NCI-H510A treated with DMSO at 0.1 percent for 48 hours (cell line): ENCODE data around the gene NPHP4.
"Not testable (repeated sequence)": the region's sequence is repeated elsewhere in the genome, so short reads cannot be mapped to it uniquely, and the experiment has no call there.

Experiments used
- DNase-seq: peaks from one replicate; lab custom pipeline; 2025; lab: John Stamatoyannopoulos, UW

NPHP4 gene

DNA sequence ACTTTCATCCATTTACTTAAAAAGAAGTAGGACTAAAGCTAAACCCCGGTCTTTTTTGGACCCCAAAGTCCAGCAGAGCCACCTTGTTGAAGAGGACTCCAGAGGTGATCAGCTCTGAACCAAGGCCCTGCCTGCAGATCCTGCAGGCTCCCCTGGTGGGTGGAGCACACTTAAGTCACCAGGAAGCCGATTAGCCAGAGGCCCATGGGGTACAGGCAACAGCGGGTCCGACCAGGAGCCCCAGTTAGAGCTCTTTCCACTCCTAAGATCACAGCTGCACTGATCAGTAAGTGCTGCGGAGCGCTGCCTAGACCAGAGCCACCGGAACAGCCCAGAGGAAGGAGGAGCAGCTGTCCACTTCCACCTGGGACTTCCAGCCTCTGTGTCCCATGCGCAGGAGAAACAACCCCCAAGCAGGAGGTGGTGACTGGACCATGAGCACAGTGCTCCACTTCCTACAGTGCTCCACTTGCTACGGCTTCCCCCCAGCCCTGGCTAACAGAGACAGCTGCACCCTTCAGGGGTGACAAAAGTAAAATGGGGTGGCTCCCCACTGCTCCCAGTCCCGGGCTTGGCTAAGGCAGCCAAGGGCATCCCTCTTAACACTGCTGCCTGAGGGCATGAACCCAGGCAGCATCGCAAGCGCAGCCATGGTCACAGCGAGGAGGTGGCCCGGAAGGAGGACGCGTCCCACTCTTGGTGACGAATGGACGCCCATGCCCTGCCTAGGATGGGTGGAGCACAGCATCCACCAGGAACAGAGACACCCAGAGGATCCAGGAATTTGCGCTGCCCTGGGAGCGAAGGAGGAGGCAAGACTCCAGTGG, 58.0 kb downstream of the NPHP4 start:
- DNase-seq: no peak

DNA sequence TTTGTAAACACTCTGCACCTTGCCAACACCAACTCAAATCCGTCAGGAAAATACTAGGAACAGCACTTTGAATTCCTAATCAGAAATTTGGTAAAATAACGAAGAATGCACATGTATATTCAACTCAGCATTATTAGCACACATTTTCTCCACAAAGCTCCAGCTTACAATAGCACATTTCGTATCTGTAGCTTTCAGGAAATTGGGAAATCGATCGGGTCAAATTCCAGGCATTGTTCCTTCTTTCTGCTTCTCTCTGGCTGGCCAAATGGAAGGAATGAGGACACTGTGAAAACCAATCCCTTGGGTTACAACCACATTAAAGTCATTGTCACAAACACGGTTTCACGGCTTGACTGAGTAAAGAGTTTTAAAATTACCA, 58.6 kb downstream of the NPHP4 start:
- no peak for DNase-seq

DNA sequence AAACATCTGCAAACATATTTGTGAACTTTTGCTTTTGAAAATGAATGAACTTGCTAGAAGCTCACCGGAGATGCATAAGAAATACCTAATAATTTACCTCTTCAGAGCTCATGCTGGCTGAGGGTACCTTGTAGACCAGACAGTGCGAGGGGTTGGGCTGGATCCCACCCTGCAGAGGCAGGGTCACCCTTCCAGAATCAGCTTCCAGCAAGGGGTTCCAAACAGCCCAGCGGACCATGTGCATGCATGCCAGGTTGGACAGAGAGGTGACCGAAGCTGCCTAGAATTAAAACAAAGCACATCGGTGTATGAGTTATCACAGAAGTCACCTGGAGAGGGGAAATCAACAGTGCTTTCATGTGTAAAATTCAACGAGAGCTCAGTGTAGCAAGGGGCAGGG, 59.2 kb downstream of the NPHP4 start:
- DNase-seq: no peak

DNA sequence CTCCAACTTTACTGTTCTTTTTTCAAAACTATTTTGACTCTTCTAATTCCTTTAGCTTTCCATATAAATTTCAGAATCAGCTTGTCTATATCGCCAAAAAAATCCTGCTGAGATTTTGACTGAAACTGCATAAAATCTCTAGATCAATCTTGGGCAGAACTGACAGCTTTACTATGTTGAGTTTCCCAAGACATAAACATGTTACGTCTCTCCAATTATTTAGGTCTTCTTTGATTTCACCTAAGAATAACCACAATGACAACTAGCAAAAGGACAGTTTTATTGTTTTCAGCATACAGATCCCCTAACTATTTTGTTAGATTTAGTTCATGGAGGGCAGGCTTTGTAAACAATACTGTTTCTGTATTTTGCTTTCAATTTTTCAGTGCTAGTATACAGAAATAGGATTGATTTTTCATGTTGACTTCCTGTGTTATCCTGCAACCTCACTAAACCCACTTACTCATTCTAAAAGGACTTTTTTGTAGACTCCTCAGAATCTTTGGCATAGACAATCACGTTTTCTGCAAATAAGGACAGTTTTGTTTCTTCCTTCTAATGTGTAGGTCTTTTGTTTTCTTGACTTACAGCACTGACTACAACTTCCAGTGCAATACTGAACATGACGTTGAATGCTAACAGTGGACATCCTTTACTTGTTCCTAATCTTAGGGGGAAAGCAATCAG, 63.4 kb downstream of the NPHP4 start:
- no peak for DNase-seq

DNA sequence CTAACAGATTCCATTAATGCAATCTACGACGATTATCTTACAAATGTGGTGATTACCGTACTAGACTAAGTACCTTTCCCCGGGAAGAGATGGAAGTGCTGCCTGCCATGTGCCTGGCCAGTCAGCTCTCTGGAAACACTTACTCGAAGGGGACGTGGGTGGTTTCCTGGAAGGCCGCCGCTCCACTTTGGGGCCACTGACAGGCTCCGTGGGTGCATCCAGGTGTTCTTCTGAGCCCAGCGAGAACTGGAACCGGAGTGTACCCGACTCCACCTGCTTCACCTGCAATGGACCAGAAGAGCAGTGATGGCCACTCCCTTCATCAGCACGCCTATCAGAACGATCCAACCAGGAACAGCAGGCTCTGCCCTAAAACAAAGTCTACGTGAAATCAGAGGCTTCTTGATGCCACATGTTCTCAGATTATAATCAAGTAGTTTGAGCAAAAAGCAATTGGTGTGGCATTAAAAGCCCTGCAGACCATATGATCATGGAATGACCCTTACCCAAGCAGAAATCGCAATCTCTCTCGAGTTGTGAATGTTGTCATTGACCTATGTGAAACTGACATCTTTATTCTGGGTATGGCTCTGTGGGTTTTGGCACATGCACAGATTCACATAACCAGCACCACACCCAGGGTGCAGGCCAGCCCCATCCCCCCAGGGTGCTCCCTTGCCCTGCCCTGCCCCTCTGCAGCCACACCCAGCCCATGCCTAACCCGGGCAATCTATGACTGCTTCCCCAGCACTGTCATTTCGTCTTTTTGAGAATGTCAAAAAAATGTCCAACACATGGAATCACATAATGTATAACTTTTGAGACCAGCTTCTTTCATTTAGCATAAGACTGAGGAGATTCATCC, 64.5 kb downstream of the NPHP4 start:
- DNase-seq: no peak

DNA sequence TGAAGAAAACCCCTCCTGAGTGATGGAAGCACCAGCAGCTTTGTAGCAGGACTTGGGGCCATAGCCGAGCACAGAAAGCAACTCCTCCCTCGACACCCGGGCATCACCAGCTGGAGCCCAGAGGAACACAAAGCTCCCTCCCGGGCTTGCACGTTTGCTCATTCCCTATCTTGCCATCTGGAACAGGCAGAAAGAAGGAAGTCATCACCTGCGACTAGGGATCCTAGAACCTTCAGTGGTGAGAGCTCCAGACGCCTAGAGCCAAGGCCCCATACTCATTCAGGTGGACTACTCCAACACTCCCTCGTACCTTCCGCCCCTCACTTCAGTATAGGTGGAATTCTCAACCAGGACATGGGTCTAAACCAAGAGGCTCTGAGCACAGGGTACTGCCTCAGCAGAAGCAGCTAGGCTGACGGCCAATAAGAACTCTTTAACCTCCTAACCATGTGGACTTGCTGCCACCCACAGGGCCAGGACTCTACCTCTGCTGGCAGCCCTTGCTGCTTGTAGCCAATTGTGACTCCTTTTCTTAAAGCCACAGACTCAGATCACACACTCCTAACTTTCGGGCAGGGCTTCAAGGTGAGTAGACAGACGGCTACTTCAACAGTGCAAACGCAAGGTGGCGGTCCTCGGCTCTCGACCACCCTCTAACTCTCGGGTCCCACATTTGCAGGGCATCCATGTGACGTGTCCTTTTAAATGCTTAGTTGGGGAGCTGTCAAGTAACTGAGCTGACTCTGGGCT, 65.4 kb downstream of the NPHP4 start:
- DNase-seq: no peak

DNA sequence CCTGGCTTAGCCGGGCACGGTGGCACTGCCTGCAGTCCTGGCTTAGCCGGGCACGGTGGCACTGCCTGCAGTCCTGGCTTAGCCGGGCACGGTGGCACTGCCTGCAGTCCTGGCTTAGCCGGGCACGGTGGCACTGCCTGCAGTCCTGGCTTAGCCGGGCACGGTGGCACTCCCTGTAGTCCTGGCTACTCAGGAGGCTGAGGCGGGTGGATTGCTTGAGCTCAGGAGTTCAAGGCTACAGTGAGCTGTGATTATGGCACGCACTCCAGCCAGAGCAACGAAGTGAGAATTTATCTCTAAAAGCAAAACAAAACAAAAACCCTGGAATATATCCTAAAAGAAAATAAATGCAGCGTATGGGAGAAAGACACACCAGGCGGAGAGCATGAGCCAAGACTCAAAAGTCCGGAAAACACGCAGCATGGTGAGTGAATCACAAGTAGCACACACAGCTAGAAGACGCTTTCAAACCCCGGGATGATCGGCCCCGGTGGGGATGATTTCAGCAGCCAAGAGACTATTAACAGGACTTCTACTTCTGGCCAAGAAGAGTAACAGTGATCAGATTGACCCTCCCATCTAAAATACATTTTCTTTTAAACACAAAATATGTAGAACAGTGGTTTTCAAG, 69.4 kb downstream of the NPHP4 start:
- not testable (repeated sequence) for DNase-seq

DNA sequence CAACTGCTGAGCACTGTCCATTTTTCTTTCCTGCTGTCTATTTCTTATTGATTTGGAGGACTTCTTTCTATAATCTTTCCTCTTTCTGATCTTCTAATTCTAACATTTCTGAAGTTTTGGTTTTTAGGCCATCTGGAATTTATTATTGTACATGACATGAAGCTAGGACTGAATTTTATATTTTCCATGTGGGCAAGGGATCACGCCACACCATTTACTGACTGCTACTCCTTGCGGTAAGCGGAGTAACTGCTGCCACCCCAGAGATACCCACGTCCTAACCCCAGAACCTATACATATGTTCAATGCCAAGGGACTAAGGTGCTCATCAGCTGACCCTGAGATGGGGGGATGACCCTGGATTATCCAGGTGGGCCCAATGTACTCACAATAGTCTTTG, 70.6 kb downstream of the NPHP4 start:
- no peak for DNase-seq

DNA sequence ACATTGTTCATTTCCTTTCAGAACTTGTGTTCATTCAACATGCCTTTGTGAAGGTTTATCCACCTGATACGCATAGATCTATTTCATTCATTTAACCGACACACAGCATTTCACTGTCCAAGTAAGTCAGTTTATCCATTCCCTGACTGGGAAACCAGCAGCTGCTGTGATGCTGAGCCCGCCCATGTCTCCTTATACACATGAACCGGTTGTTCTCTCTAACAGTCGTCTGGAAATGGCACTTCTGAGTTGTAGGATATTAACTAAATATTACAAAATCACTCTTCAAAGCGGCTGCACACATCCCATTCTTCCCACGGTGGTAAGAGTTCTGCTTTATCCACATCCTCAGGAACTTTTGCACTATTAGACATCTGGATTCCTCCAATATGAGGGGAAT, 71.1 kb downstream of the NPHP4 start:
- DNase-seq: no peak

DNA sequence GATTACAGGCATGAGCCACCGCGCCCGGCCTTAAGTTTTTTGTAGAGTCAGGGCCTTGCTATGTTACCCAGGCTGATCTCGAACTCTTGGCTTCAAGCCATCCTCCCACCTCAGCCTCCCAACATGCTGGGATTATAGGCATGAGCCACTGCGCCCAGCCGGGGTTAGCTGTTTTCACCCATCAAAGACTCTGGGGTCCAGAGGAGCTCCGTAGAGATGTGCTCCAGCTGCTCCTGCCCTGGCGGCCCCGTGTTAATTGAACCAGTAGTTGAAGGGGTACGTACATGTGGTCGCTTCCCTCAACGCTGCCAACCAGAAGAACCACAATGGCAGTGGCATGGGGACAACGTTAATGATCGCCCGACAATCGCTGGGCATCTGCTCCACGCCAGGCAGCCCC, 72.0 kb downstream of the NPHP4 start:
- no peak for DNase-seq

DNA sequence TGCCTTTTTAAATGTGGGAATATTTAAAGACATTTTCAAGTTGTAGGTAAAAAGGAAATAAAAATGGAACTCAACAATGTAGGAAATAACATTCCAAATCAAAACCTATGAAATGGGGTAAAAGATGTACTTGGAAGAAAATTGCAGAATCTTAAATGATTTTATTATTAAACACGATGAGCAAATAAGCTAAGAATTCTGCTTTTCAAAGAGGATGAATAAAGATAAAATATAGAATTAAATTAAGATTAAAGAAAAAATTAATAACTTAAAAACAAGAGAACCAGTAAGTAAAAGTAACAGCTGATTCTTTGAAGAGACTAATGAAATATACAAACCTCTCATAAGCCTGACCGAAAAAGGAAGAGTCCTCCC, 74.0 kb downstream of the NPHP4 start:
- no peak for DNase-seq

DNA sequence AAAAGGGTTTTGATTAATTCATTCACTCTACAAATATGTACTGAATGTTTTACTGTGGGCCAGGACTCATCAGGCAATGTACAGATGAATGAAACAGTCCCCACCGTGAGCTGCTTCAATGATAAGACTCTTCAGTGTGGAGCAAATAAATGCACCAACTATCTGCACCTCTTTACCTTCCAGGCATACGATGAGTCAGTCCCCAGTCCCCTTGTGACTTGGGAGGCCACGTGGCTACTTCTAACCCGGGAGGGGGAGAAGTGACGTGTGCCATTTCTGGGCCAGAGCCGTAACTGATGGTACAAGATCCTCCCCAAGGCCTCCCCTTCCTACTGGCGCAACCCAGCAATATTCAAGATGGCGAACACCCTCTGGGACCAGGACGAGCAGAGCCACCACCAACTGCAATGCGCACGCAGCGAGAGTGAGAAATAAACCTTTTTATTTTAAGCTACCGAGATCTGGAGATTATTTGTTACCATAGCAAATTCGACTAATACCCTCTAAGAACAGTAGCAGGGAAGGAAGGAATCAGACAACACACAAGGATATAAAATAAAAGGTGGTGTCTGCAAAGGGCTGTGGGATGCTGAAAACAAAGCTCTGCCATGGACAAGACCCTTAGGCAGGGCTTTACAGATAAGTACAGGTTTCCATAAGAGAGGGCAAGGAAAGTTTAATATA, 74.5 kb downstream of the NPHP4 start:
- no peak for DNase-seq

DNA sequence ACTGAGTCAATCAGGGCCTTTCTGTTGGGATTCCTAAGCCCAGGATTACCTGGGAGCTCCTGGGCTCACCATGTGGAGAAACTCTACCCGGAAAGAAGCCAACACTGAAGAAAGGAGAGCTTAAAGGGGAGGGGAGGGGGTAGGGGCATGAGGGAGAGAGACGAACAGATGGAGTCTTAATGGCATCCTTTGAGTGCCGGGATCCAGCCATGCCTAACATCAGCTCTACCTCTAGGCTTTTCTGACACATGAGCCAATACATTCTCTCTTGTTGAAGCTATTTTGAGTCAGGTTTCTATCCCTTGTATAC, 75.0 kb downstream of the NPHP4 start:
- no peak for DNase-seq

DNA sequence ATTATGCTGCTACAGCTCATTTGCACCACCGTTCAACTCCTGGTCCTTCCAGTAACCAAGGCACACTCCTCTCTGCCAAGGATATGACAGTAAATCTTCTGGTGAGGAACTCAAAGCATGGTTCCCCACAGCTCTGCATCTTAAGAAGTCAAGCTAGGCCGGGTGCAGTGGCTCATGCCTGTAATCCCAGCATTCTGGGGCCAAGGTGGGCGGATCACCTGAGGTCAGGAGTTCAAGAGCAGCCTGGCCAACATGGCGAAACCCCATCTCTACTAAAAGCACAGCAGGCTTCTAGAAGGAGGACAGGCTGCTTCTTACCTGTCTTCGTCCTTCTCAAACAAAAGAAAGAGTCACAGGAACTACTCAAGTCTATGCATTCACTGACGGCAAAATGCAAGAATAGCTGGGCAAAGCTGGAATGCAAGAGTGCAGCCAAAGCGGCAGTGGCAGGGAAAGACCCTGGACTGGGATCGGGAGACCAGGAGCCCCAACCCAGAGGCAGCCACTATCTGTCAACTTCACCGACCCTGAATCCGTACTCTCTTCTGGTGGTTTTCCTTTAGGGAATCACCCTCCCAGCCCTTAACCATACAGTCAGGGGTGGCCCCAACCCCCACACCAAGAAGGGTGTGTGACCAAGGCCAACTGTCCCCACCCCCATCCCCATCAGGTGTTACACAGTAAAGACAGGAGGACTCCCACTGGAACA, 75.5 kb downstream of the NPHP4 start:
- no peak for DNase-seq

DNA sequence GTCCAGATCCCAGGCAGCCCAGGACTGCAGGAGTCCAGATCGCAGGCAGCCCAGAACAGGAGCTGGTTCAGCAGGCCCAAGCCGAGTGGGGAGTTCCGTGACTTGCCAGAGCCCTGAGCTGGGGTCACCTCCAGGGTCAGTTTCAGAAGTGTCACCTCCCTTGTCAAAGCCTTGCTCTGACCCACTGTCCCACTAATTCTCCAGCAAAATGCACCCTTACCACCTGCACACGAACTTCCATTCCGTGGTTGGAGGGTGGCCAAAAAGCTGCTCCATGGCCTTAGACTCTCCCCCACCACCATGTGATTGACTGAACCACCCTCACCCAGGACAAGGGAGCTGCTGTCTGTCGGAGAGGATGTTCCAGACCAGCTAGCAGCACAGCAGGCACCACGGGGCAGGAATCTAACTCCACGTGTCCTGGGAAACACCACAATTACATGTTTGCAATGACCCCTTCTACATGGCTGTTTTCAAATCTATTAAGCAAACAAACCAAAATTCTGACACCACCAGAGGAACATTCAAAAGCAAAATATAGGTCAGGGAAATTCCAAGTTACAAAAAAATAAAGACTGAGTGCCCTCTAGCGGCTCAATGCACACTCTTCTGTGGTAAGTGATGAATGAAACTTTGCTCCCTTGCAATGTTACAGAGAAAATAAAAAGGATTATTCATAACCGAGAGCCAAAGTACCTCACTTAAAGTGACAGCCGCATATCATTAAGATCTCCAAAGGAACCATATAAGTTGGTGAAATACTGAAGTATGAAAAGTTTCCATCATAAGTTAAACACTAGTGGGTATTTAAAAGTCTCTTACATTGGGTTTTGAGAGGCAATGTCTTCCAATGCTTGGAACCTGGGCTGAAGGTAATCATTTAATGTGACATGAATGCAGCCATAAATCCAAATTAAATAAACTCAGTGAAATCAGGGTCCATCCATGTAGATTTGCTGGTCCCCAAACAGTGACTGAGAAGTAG, 76.3 kb downstream of the NPHP4 start:
- DNase-seq: peak; percentile 95

DNA sequence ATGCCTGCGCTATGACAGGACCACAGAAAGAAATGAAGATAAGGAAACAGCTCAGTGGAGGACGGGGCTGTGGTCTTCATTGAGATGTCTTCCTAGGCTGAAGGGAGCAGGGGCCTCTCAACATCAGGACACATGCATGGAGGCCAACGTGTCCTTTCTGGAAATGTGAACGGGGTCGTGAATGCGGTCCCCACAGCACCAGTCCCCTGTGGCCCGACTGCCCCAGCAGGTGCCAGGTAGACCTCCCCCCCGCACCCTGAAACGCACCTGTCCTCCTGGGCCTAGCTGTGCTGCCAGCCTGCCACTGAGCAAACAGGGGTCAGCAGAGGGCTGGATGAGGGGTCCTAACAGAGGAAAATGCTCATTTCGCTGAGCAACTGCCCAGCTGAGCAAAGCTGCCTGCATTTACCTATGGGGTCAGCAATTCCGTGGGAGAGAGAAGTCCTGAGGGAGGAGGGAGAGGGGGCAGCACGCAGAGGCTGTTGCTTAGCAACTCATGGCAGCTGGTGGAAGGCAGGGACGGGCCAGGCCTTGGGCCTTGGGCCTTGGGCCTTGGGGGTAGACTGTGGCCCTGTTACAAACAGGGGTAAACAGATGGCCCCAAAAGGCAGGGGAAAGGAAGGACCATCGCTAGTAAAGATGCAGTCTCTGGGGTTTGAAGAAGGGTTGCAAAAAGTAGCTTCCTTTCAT, 77.4 kb downstream of the NPHP4 start:
- no peak for DNase-seq

DNA sequence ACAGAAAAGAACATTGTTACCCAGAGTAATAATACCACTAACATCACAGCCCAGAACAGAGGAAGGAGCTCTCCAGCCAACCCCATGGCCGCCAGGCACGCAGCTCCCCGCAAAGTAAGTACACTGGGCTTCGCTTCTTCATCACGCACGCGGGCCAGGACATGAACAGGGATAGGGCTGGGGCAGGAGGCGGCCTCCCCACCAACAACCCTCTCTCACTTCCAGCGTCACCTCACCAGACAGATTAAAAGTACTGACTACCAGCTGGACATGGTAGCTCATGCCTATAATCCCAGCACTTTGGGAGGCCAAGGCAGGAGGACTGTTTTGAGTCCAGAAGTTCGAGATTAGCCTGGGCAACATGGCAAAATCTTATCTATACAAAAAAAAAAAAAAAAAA, 78.3 kb downstream of the NPHP4 start:
- no peak for DNase-seq

DNA sequence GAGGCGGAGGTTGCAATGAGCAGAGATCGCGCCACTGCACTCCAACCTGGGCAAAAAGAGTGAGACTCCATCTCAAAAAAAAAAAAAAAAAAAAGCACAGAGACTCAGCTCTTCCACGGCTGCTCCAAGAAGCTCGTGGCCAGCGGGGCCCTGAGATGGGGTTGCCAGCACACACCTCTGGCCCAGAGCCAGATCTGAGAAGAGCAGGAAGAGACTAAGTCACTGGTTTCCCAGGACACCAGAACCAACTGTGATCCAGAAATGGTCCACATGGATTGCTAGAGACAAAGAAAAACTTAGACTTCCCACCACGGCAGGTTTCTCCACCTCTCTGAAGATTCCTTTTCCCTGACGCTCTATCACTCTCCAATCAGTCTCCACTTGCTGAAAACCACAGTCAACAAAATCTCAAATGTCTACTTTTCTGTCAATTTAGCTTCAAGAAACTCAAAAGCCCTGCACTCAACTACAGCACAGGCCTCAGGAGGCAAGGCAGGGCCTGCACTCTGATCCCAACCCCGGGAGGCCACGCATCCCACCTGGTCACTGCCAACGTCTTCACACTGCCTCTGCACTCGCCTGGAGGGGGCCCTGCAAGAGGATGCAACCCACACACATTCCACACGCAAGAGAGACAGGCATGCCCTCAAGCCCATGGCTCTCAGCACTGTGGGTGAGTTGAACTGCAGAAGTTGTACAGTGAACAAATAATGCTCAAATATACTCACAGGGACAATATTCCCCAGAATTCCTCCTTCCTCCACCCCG, 79.0 kb downstream of the NPHP4 start:
- no peak for DNase-seq
